ENCODE results near the gene INPP4B. TPM values are rescaled to one million over a fixed set of nuclear protein-coding genes. Genes with fewer than 3 reads are reported as not detected.
"Not testable (repeated sequence)": the region's sequence is repeated elsewhere in the genome, so short reads cannot be mapped to it uniquely, and the experiment has no call there.

The INPP4B gene
- total and polyA plus RNA-seq, 7 donors, result 1.5 to 16.8 (median 9.5) TPM

DNA sequence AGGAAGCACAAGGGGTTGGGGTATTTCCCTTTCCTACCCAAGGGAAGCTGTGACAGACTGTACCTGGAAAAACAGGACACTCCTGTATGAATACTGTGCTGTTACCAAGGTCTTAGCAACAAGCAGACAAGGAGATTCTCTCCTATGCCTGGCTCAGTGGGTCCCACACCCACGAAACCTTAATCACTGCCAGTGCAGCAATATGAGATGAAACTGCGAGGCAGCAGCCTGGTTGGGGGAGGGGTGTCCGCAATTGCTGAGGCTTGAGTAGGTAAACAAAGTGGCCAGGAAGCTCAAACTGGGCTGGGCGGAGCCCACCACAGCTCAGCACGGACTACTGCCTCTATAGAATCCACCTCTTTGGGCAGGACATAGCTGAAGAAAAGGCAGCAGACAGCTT, 197.7 kb downstream of the INPP4B start:
- TF ChIP-seq, protein P1, sequence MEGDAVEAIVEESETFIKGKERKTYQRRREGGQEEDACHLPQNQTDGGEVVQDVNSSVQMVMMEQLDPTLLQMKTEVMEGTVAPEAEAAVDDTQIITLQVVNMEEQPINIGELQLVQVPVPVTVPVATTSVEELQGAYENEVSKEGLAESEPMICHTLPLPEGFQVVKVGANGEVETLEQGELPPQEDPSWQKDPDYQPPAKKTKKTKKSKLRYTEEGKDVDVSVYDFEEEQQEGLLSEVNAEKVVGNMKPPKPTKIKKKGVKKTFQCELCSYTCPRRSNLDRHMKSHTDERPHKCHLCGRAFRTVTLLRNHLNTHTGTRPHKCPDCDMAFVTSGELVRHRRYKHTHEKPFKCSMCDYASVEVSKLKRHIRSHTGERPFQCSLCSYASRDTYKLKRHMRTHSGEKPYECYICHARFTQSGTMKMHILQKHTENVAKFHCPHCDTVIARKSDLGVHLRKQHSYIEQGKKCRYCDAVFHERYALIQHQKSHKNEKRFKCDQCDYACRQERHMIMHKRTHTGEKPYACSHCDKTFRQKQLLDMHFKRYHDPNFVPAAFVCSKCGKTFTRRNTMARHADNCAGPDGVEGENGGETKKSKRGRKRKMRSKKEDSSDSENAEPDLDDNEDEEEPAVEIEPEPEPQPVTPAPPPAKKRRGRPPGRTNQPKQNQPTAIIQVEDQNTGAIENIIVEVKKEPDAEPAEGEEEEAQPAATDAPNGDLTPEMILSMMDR (IDR thresholded peaks at IDR 0.05), result no peak
- ATAC-seq (no peak), DNase-seq (no peak)
- 91 to 92% (median 91%) methylated on average over 5 of the region's 5 CpGs for WGBS, 3 donors
- no peaks in the 10 kb centered on the region for H3K27me3 ChIP-seq (ENCODE audit: insufficient read depth in 3 of 3, low read length in 2 of 3)
- peaks cover 23% of the 10 kb centered on the region for H3K9me3 ChIP-seq
- intact Hi-C loops (cut with DNase I), result no loop called here
- H3K27ac ChIP-seq, result no peak overlapping the region
- H3K36me3 ChIP-seq (ENCODE audit: insufficient read depth in 1 of 2, low read depth in 1 of 2), result no peaks in the 10 kb centered on the region
- H3K4me3 ChIP-seq, result no peak overlapping the region
- no peaks in the 10 kb centered on the region for H3K4me1 ChIP-seq

- Histone ChIP-seq H3K4me3 (no peak overlapping the region), H3K9me3 (peaks cover 3% of the 10 kb centered on the region), H3K36me3 (ENCODE audit: insufficient read depth in 1 of 2, low read depth in 1 of 2) (no peaks in the 10 kb centered on the region), H3K27ac (no peak overlapping the region), H3K4me1 (no peaks in the 10 kb centered on the region), H3K27me3 (ENCODE audit: insufficient read depth in 3 of 3, low read length in 2 of 3) (no peaks in the 10 kb centered on the region)
- DNase-seq, result no peak
- TF ChIP-seq, protein P1 (IDR thresholded peaks at IDR 0.05), result no peak
- WGBS, 3 donors, result 24 to 35% (median 30%) methylated on average over 4 of the region's 4 CpGs
- intact Hi-C loops (cut with DNase I), result no loop called here
- ATAC-seq, result no peak
Observed at GRCh38 chr4:142645475-142646108, 200.5 kb downstream of the INPP4B start.

DNA sequence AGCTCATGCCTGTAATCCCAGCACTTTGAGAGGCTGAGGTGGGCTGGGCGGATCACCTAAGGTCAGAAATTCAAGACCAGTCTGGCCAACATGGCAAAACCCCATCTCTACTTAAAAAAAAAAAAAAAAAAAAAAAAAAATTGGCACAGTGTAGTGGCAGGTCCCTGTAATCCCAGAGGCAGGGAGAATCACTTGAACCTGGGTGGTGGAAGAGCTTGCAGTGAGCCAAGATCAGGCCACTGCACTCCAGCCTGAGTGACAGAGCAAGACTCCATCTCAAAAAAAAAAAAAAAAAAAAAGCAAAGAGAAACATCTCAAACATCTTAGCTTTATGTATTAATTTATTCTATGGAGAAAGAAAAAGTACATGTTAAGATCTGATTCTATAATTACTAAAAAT, 201.5 kb downstream of the INPP4B start:
- H3K27me3 ChIP-seq (ENCODE audit: insufficient read depth in 3 of 3, low read length in 2 of 3); H3K4me3 ChIP-seq; ATAC-seq; H3K9me3 ChIP-seq; H3K36me3 ChIP-seq (ENCODE audit: insufficient read depth in 1 of 2, low read depth in 1 of 2); intact Hi-C loops (cut with DNase I); H3K4me1 ChIP-seq; H3K27ac ChIP-seq; DNase-seq: not testable (repeated sequence)
- WGBS, 3 donors, result 73 to 94% (median 79%) methylated on average over 1 of the region's 1 CpG

GRCh38 chr4:142637614-142638013, 208.5 kb downstream of the INPP4B start:
- ATAC-seq (no peak), DNase-seq (no peak)
- H3K4me3 ChIP-seq, result no peak overlapping the region
- TF ChIP-seq, protein P1 (IDR thresholded peaks at IDR 0.05), result no peak
- H3K36me3 ChIP-seq (ENCODE audit: insufficient read depth in 1 of 2, low read depth in 1 of 2), result no peaks in the 10 kb centered on the region
- WGBS, 3 donors, result 84 to 90% (median 88%) methylated on average over 2 of the region's 2 CpGs
- no peaks in the 10 kb centered on the region for H3K9me3 ChIP-seq
- H3K4me1 ChIP-seq, result no peaks in the 10 kb centered on the region
- H3K27ac ChIP-seq, result no peak overlapping the region
- no peaks in the 10 kb centered on the region for H3K27me3 ChIP-seq (ENCODE audit: insufficient read depth in 3 of 3, low read length in 2 of 3)
- intact Hi-C loops (cut with DNase I), result no loop called here

GRCh38 chr4:142631836-142632235, 214.3 kb downstream of the INPP4B start:
- TF ChIP-seq, protein P1 (IDR thresholded peaks at IDR 0.05), result no peak
- DNase-seq, result no peak
- Histone ChIP-seq H3K27me3 (ENCODE audit: insufficient read depth in 3 of 3, low read length in 2 of 3) (no peaks in the 10 kb centered on the region), H3K36me3 (ENCODE audit: insufficient read depth in 1 of 2, low read depth in 1 of 2) (no peaks in the 10 kb centered on the region), H3K9me3 (no peaks in the 10 kb centered on the region), H3K4me3 (no peak overlapping the region), H3K4me1 (no peaks in the 10 kb centered on the region), H3K27ac (no peak overlapping the region)
- intact Hi-C loops (cut with DNase I), result no loop called here
- WGBS, 3 donors, result 78 to 85% (median 83%) methylated on average over 2 of the region's 2 CpGs
- no peak for ATAC-seq

Measured in psoas muscle (tissue), 8 donors.